Measurements from ENCODE around the gene DAPK2.
A peak's percentile ranks its signal among the peaks of the same experiment; 100 is the strongest.

DAPK2 gene

GRCh38 chr15:63994073-63994600 lies 52.1 kb downstream of the DAPK2 start:
- Histone ChIP-seq H2BK5ac (ENCODE audit: low read depth, low read length, poor library complexity, severe bottlenecking) (no peak overlapping the region), H2AK5ac (ENCODE audit: low read length, severe bottlenecking) (no peak overlapping the region), H3K18ac (ENCODE audit: low read depth in 1 of 2, low read length in 2 of 2) (no peak overlapping the region), H3K9ac (ENCODE audit: low read length) (no peak overlapping the region), H3K23ac (ENCODE audit: low read length in 2 of 2) (no peak overlapping the region), H3K4me2 (ENCODE audit: low read length, poor library complexity, severe bottlenecking) (no peak overlapping the region), H2BK12ac (ENCODE audit: low read length in 2 of 2) (no peak overlapping the region), H2BK15ac (ENCODE audit: low read depth, poor library complexity, severe bottlenecking) (no peak overlapping the region), H3K79me1 (replicated peaks; ENCODE audit: low read length, poor library complexity, severe bottlenecking) (no peaks in the 10 kb centered on the region), H4K8ac (ENCODE audit: low read length) (no peak overlapping the region), H3K4me1 (ENCODE audit: control insufficient read depth, insufficient read depth, low read depth, low read length) (peaks cover 13% of the 10 kb centered on the region), H3K4ac (ENCODE audit: low read depth in 1 of 2, low read length in 2 of 2) (no peak overlapping the region), H3K27me3 (ENCODE audit: control insufficient read depth in 1 of 2, insufficient read depth in 1 of 2, low read length in 2 of 2) (peaks cover 0 to 32% of the 10 kb centered on the region in 2 experiments), H2AFZ (ENCODE audit: low read depth, low read length) (no peak overlapping the region), H3K9me3 (ENCODE audit: control insufficient read depth, low read length) (no peaks in the 10 kb centered on the region), H3K36me3 (ENCODE audit: control insufficient read depth in 1 of 2, insufficient read depth in 2 of 2, low read depth in 1 of 2, low read length in 2 of 2) (no peaks in the 10 kb centered on the region), H4K91ac (ENCODE audit: low read length) (no peak overlapping the region), H3K4me3 (ENCODE audit: insufficient read depth in 1 of 2, low read depth in 1 of 2, low read length in 2 of 2) (no peak overlapping the region), H3K14ac (ENCODE audit: low read length in 2 of 2) (no peak overlapping the region), H3K27ac (ENCODE audit: low read length, poor library complexity, severe bottlenecking) (no peak overlapping the region), H2BK120ac (ENCODE audit: low read depth, low read length) (no peak overlapping the region)
- DNase-seq = no peak
- 100% methylated on average over 1 of the region's 4 CpGs for WGBS

GRCh38 chr15:63992300-63992699 lies 54.0 kb downstream of the DAPK2 start:
- Histone ChIP-seq H2AFZ (ENCODE audit: low read depth, low read length) (no peak overlapping the region), H3K14ac (ENCODE audit: low read length in 2 of 2) (peak overlapping the region in 1 of 2 experiments; percentile 36), H2BK120ac (ENCODE audit: low read depth, low read length) (no peak overlapping the region), H3K4me3 (ENCODE audit: insufficient read depth in 1 of 2, low read depth in 1 of 2, low read length in 2 of 2) (no peak overlapping the region), H3K4ac (ENCODE audit: low read depth in 1 of 2, low read length in 2 of 2) (no peak overlapping the region), H2BK5ac (ENCODE audit: low read depth, low read length, poor library complexity, severe bottlenecking) (no peak overlapping the region), H2BK12ac (ENCODE audit: low read length in 2 of 2) (no peak overlapping the region), H3K27me3 (ENCODE audit: control insufficient read depth in 1 of 2, insufficient read depth in 1 of 2, low read length in 2 of 2) (peaks cover 0 to 20% of the 10 kb centered on the region in 2 experiments), H2BK15ac (ENCODE audit: low read depth, poor library complexity, severe bottlenecking) (no peak overlapping the region), H3K9me3 (ENCODE audit: control insufficient read depth, low read length) (no peaks in the 10 kb centered on the region), H2AK5ac (ENCODE audit: low read length, severe bottlenecking) (no peak overlapping the region), H3K79me1 (replicated peaks; ENCODE audit: low read length, poor library complexity, severe bottlenecking) (no peaks in the 10 kb centered on the region), H3K9ac (ENCODE audit: low read length) (no peak overlapping the region), H3K27ac (ENCODE audit: low read length, poor library complexity, severe bottlenecking) (no peak overlapping the region), H3K4me2 (ENCODE audit: low read length, poor library complexity, severe bottlenecking) (no peak overlapping the region), H3K23ac (ENCODE audit: low read length in 2 of 2) (no peak overlapping the region), H3K4me1 (ENCODE audit: control insufficient read depth, insufficient read depth, low read depth, low read length) (peaks cover 2% of the 10 kb centered on the region), H3K18ac (ENCODE audit: low read depth in 1 of 2, low read length in 2 of 2) (no peak overlapping the region), H4K8ac (ENCODE audit: low read length) (no peak overlapping the region), H3K36me3 (ENCODE audit: control insufficient read depth in 1 of 2, insufficient read depth in 2 of 2, low read depth in 1 of 2, low read length in 2 of 2) (no peaks in the 10 kb centered on the region), H4K91ac (ENCODE audit: low read length) (no peak overlapping the region)
- 100% methylated on average over 1 of the region's 1 CpG for WGBS
- DNase-seq = no peak

GRCh38 chr15:63991706-63992105 lies 54.6 kb downstream of the DAPK2 start:
- no peak overlapping the region for H2BK5ac ChIP-seq (ENCODE audit: low read depth, low read length, poor library complexity, severe bottlenecking)
- no peak for DNase-seq
- no peak overlapping the region for H3K27ac ChIP-seq (ENCODE audit: low read length, poor library complexity, severe bottlenecking)
- H3K14ac ChIP-seq (ENCODE audit: low read length in 2 of 2) = no peak overlapping the region
- no peaks in the 10 kb centered on the region for H3K36me3 ChIP-seq (ENCODE audit: control insufficient read depth in 1 of 2, insufficient read depth in 2 of 2, low read depth in 1 of 2, low read length in 2 of 2)
- no peak overlapping the region for H3K4me3 ChIP-seq (ENCODE audit: insufficient read depth in 1 of 2, low read depth in 1 of 2, low read length in 2 of 2)
- no peak overlapping the region for H2BK120ac ChIP-seq (ENCODE audit: low read depth, low read length)
- H2AK5ac ChIP-seq (ENCODE audit: low read length, severe bottlenecking) = no peak overlapping the region
- H3K4ac ChIP-seq (ENCODE audit: low read depth in 1 of 2, low read length in 2 of 2) = no peak overlapping the region
- no peak overlapping the region for H2BK12ac ChIP-seq (ENCODE audit: low read length in 2 of 2)
- no peaks in the 10 kb centered on the region for H3K79me1 ChIP-seq (replicated peaks; ENCODE audit: low read length, poor library complexity, severe bottlenecking)
- H3K4me2 ChIP-seq (ENCODE audit: low read length, poor library complexity, severe bottlenecking) = no peak overlapping the region
- H4K91ac ChIP-seq (ENCODE audit: low read length) = no peak overlapping the region
- peaks cover 2% of the 10 kb centered on the region for H3K4me1 ChIP-seq (ENCODE audit: control insufficient read depth, insufficient read depth, low read depth, low read length)
- H4K8ac ChIP-seq (ENCODE audit: low read length) = no peak overlapping the region
- 42% methylated on average over 3 of the region's 3 CpGs for WGBS
- H3K27me3 ChIP-seq (ENCODE audit: control insufficient read depth in 1 of 2, insufficient read depth in 1 of 2, low read length in 2 of 2) = peaks cover 0 to 17% of the 10 kb centered on the region in 2 experiments
- H3K9ac ChIP-seq (ENCODE audit: low read length) = no peak overlapping the region
- no peaks in the 10 kb centered on the region for H3K9me3 ChIP-seq (ENCODE audit: control insufficient read depth, low read length)
- H3K23ac ChIP-seq (ENCODE audit: low read length in 2 of 2) = no peak overlapping the region
- no peak overlapping the region for H3K18ac ChIP-seq (ENCODE audit: low read depth in 1 of 2, low read length in 2 of 2)
- H2AFZ ChIP-seq (ENCODE audit: low read depth, low read length) = no peak overlapping the region
- H2BK15ac ChIP-seq (ENCODE audit: low read depth, poor library complexity, severe bottlenecking) = no peak overlapping the region

GRCh38 chr15:63990454-63990853 lies 55.8 kb downstream of the DAPK2 start:
- Histone ChIP-seq H3K9ac (ENCODE audit: low read length) (no peak overlapping the region), H2BK5ac (ENCODE audit: low read depth, low read length, poor library complexity, severe bottlenecking) (no peak overlapping the region), H3K18ac (ENCODE audit: low read depth in 1 of 2, low read length in 2 of 2) (no peak overlapping the region), H2BK120ac (ENCODE audit: low read depth, low read length) (no peak overlapping the region), H2BK12ac (ENCODE audit: low read length in 2 of 2) (no peak overlapping the region), H3K4me2 (ENCODE audit: low read length, poor library complexity, severe bottlenecking) (no peak overlapping the region), H3K4me3 (ENCODE audit: insufficient read depth in 1 of 2, low read depth in 1 of 2, low read length in 2 of 2) (no peak overlapping the region), H2AK5ac (ENCODE audit: low read length, severe bottlenecking) (no peak overlapping the region), H2AFZ (ENCODE audit: low read depth, low read length) (no peak overlapping the region), H3K23ac (ENCODE audit: low read length in 2 of 2) (no peak overlapping the region), H3K14ac (ENCODE audit: low read length in 2 of 2) (peak overlapping the region in 1 of 2 experiments; percentile 72), H3K27me3 (ENCODE audit: control insufficient read depth in 1 of 2, insufficient read depth in 1 of 2, low read length in 2 of 2) (peaks cover 0 to 13% of the 10 kb centered on the region in 2 experiments), H3K4ac (ENCODE audit: low read depth in 1 of 2, low read length in 2 of 2) (no peak overlapping the region), H4K91ac (ENCODE audit: low read length) (no peak overlapping the region), H3K27ac (ENCODE audit: low read length, poor library complexity, severe bottlenecking) (no peak overlapping the region), H3K79me1 (replicated peaks; ENCODE audit: low read length, poor library complexity, severe bottlenecking) (no peaks in the 10 kb centered on the region), H4K8ac (ENCODE audit: low read length) (no peak overlapping the region), H2BK15ac (ENCODE audit: low read depth, poor library complexity, severe bottlenecking) (no peak overlapping the region), H3K36me3 (ENCODE audit: control insufficient read depth in 1 of 2, insufficient read depth in 2 of 2, low read depth in 1 of 2, low read length in 2 of 2) (no peaks in the 10 kb centered on the region), H3K4me1 (ENCODE audit: control insufficient read depth, insufficient read depth, low read depth, low read length) (peaks cover 2% of the 10 kb centered on the region), H3K9me3 (ENCODE audit: control insufficient read depth, low read length) (no peaks in the 10 kb centered on the region)
- no peak for DNase-seq
- 89% methylated on average over 8 of the region's 8 CpGs for WGBS
